Measurements from ENCODE around the gene FAM83D. TPM values are rescaled to one million over a fixed set of nuclear protein-coding genes. Genes with fewer than 3 reads are reported as not detected.
"Not testable (repeated sequence)": the region's sequence is repeated elsewhere in the genome, so short reads cannot be mapped to it uniquely, and the experiment has no call there.

The FAM83D gene
- total RNA-seq, 1 donor from 2014 or later: 9.5 TPM

- DNase-seq: no peak
These were observed 9.8 kb downstream of the FAM83D start for GRCh38 chr20:38935967-38936407.

- DNase-seq: no peak
These were observed 10.8 kb downstream of the FAM83D start for GRCh38 chr20:38937000-38937399.

GRCh38 chr20:38937978-38938473 is 11.8 kb downstream of the FAM83D start:
- DNase-seq: no peak

GRCh38 chr20:38939686-38940085 is 13.5 kb downstream of the FAM83D start:
- no peak for DNase-seq

- no peak for DNase-seq
These were observed 14.4 kb downstream of the FAM83D start for GRCh38 chr20:38940644-38941043.

GRCh38 chr20:38941726-38942389 is 15.6 kb downstream of the FAM83D start:
- no peak for DNase-seq

GRCh38 chr20:38945012-38945411 is 18.8 kb downstream of the FAM83D start:
- DNase-seq: no peak

- DNase-seq: no peak
These were observed 20.6 kb downstream of the FAM83D start for GRCh38 chr20:38946836-38947235.

- DNase-seq: no peak
These were observed 21.7 kb downstream of the FAM83D start for GRCh38 chr20:38947931-38948362.

- DNase-seq: no peak
These were observed 24.0 kb downstream of the FAM83D start for GRCh38 chr20:38950254-38950653.

- no peak for DNase-seq
These were observed 25.4 kb downstream of the FAM83D start for GRCh38 chr20:38951611-38952010.

- no peak for DNase-seq
These were observed 25.9 kb downstream of the FAM83D start for GRCh38 chr20:38952153-38952552.

- DNase-seq: no peak
These were observed 27.6 kb downstream of the FAM83D start for GRCh38 chr20:38953630-38954340.

- no peak for DNase-seq
These were observed 31.1 kb downstream of the FAM83D start for GRCh38 chr20:38957235-38957876.

- no peak for DNase-seq
These were observed 31.8 kb downstream of the FAM83D start for GRCh38 chr20:38957915-38958485.

GRCh38 chr20:38960187-38960687 is 34.0 kb downstream of the FAM83D start:
- DNase-seq: not testable (repeated sequence)

GRCh38 chr20:38961530-38962043 is 35.4 kb downstream of the FAM83D start:
- DNase-seq: no peak

GRCh38 chr20:38962044-38962927 is 36.1 kb downstream of the FAM83D start, which contains the start of gene DHX35:
DHX35 (plus strand) TSS chr20:38962344; CDS start chr20:38962368, 24 bp downstream.
- peak; percentile 99 for DNase-seq

- no peak for DNase-seq
These were observed 36.7 kb downstream of the FAM83D start for GRCh38 chr20:38962928-38963401.

GRCh38 chr20:38963745-38964144 is 37.5 kb downstream of the FAM83D start:
- DNase-seq: no peak

GRCh38 chr20:38965264-38965663 is 39.0 kb downstream of the FAM83D start:
- DNase-seq: no peak

Measured in tongue (tissue), 2 donors.